Activated CD8-positive, alpha-beta memory T cell treated with anti-CD3 and anti-CD28 coated beads, Interleukin-2, amount 50 U/mL, for 1 hour (primary cell): ENCODE results near the gene ENOPH1.

Experiments used
- DNase-seq: peaks from one replicate; pipeline ENCODE4 v3.0.0-alpha.2; 2020; ENCODE audit errors: extremely low read depth

ENOPH1 gene

DNA sequence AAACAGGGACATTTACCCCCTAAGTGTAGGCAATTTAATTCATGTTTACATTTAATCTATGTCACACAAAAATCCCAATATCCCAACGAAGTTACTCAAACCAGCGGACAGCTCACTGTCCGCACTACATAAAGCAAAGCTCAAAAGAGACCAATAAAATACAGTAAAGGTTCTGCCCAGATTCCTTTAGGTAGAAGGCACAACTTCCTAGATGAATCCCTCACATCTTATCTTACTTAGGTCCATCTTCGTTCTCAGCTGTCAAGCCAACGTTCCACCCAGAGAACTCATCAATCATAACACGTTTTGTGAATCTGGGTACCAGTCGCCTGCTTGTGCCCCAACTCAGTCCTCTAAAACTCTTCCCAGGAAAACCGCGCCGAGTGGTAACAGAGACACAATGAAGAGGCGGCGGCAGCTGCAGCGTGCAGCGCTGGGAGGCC is 1.8 kb upstream of the ENOPH1 start:
- DNase-seq: no peak

DNA sequence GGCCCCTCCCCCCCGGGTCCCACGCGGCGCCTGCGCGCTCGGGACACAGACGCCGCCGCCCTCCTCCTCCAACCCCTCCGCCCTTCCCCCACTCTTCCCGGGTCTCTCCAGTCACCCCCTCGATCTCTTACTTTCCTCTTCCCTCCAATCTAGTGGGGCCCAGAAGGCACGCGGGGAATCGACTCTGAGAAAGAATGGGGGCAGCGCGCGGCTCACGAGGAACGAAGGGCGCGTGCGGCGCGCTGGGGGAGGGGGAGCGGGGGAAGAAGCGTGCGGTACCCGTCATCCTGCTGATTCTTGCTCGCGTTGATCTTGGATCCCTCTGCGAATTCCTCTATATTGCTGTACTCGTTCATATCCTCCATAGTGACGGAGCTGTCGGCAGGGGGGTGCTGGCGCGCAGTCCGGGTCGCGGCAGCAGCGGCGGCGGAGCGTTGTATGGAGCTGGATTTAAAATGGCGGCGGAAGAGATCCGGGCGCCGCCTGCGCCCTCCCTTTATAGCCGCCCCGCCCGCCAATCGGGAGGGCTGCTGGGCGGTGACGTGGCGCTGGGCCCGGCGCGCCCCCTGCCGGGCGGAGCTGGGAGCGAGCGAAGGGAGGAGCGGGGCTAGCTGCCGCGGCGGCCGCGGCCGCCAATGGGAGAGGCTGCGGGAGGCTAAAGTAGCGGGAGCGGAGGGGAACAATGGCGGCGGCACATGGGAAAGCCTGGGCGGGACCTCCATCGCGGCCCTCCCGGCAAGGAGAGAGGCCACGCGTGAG is 1.2 kb upstream of the ENOPH1 start:
- DNase-seq: peak; percentile 68

DNA sequence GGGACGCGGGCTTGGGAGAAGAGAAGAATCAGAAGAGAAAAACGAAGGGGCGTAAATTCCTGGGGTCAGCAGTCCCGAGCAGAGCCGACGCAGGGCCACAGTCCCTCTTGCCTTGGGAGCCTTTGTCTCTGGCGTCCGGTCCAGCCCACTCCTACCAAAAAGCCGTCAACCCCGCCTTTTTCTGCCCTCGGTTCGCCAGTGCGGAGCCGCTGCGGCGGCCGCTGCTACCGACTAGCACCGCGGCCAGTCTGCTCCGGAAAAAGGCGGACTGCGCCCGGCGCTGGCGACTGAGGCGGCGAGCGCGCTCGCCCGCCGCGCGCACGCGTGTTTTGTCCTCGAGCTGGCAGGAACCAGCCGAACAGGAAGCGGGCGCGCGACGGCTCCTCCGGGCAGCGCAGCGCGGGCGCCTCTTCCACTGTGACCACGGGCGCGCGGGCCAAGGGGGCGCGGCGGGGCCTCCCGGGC is 630 bp upstream of the ENOPH1 start:
- DNase-seq: no peak

DNA sequence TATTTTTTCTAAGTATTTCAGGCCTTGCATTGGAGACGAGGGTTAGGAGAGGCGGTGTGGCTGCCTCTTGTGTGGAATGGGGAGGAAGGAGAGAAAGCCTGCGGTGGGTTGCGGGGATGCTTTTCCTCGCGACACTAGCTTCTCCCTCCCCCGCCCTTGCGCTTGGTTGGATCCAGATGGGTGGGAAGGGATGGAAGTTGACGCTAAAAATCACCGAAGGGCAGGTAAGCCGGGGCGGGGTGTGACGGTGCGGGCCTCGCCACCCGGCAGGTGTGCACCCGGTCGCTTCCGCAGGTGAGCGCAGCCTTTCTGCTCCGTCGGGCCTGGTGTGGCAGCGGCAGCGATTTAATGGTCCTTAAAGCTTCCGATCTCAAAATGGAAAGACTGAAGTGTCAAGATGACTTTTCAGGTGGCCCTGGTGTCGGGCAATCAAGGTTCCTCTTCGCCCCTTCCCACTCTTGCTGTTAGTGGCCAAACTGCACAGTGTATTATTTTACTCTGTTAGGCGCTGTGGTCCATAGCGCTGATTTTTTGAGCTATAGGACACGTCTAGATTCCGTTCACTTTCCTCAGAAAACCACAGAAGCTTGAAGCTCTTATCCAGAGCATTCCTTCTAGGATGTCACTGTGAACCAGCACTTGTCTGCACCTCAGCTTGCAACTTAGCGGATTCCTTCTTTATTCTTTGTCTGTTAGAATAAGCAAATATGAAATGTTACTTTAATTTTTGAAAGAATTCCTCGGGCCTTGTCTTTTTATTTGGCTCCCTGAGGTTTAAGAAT is 765 bp downstream of the ENOPH1 start:
- no peak for DNase-seq

DNA sequence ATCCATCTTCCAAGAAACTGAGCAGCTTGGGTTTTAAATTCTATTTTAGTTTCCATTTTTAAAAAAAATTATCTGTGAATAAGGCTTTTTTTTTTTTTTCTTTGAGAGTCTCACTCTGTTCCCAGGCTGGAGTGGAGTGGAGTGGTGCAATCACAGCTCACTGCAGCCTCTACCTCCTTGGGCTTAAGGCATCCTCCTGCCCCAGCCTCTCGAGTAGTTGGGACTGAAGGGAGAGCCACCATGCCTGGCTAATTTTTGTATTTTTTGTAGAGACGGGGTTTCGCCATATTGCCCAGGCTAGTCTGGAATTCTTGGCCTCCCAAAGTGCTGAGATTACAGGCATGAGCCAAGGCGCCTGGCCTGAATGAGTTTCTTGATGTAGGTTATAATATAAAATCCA is 1.4 kb downstream of the ENOPH1 start:
- DNase-seq: no peak

DNA sequence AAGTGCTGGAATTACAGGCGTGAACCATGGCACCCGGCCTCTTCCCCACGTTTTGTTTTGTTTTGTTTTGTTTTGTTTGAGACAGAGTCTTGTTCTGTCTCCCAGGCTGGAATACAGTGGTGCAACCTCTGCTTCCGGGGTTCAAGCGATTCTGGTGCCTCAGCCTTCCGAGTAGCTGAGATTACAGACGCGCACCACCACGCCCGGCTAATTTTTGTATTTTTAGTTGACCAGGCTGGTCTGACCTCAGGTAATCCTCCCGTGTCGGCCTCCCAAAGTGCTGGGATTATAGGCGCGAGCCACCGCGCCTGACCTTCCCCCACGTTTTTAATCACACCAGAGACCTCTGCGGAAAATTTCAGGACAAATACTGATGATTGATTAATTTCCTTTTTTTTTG is 2.2 kb downstream of the ENOPH1 start:
- no peak for DNase-seq

DNA sequence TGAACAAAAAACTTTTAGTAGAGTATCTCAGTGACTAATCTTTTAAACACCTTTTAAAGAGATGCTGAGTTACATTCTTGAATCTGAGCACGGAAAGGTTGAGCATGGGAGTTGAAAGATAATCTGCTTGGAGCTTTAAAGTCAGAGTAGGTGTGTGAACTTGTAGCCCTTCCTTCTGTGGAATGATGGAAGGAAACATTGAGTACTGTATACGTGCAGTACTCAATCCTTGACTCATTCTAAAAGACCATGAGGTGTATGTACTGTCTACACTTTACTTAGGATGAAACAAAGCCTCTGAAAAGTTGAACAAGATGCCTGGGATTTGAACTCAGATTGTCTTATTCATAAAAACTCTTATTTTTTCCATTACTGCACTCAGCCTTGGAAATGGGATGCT is 3.4 kb downstream of the ENOPH1 start:
- DNase-seq: no peak

DNA sequence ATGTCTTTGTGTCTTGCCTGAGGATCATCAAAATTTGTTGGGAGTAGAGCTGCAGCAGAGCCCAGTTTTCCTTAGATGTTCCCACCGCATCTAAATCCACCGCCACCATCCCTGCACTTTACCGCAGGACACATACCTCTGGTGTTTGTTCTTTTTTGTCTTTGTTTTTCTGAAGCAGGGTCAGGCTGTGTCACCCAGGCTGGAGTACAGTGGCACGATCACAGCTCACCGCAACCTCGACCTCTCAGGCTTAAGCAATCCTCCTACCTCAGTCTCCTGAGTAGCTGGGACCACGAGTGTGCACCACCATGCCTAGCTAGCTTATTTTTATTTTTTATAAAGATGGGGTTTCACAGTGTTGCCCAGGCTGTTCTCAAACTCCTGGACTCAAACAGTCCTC is 4.6 kb downstream of the ENOPH1 start:
- no peak for DNase-seq

DNA sequence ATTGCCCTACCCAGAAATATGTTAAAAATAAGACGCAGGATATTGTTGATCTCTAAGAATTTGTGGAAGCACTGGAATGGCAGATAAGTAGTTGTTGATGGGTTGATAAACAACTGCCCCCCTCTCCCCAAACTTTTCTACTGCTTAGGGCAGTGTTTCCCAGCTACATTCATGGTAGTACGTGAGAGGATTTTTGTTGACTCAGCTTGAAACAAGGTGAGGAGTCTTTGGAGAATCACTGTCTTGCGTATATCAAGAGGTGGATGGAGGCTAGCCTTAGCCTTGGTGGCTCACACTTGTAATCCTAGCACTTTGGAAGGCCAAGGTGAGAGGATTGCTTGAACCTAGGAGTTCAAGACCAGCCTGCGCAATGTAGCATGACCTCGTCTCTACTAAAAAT is 5.7 kb downstream of the ENOPH1 start:
- DNase-seq: no peak

DNA sequence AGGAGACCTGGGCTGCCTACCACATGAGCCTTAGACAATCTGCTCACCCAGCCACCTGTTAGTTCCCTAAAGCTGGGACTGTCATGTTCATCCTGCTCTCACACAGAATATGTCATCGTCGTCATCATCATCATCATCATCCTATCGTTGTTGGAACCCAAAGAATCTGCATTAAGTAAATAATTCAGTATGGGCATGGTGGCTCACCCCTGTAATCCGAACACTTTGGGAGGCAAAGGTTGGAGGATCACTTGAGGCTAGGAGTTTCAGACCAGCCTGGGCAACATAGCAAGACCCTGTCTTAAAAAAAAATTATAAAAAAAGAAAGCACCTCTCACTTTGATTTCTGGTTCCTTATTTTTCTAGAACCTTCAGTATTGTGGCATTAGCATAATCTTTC is 6.4 kb downstream of the ENOPH1 start:
- DNase-seq: no peak

DNA sequence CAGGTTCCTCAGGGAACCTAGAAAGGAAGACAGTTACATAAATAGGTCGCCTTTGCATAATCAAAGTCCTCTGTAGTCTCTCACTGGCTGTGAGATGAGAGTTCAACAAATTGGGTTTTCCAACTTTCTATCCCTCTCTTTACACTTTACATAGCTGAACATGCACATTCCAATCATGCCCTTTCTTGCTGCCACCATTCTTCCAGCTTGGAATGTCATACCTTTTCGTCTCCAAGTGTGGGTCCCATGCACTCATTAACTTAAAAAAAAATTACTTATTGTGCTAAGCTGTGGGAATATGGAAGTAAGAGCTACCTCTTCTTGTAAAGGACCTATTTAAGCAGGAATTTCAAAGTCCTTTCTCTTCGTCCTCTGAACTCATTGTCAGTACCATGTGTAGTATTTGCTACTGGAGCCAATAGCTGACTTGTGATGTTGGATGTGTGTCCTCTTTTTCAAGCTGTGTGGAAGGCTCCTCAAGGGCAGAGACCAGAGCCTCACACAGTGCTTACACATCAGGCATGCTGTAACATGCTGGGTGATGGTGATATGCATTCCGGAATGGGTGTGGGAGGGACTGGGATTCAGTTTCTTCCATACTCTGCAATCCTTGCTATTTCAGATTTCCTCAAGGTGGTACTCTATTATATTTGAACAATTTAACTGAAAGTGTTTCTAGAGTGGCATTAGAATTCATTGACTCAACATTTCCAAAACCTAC is 7.1 kb downstream of the ENOPH1 start:
- DNase-seq: no peak

DNA sequence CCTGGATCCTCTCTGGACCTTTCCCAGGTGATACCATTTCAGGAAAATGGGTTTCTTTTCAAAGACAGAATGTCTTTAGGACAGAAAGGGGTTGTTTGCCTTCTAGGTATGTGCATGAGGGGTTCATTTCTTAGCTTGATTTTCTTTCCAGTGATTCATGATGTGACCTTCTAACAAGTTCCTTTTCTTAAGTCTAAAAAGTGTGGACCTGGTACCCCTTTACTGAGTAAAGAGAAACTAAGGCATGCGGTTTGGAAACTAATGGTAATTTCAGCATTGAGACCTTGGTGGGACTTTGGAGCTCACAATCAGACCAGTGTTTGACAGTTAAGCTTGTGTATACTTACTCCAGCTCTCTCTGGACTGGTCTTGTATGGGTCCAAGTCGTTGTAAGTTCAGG is 8.7 kb downstream of the ENOPH1 start:
- DNase-seq: no peak

DNA sequence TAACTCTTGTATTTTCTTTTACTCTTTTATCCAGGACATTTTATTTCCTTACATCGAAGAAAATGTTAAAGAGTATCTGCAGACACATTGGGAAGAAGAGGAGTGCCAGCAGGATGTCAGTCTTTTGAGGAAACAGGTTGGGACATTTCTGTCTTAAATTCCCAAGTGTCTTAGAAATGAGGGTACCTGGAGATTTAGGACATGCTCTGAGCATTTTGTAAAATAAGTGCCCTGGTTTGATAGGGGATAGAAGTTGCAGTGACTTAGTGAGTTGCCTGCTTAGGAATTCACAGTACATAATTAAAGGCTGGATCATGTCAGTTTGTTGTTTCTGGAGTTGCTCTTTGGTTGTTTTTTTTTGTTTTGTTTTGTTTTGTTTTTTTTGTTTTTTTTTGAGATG is 17.5 kb downstream of the ENOPH1 start:
- DNase-seq: no peak

DNA sequence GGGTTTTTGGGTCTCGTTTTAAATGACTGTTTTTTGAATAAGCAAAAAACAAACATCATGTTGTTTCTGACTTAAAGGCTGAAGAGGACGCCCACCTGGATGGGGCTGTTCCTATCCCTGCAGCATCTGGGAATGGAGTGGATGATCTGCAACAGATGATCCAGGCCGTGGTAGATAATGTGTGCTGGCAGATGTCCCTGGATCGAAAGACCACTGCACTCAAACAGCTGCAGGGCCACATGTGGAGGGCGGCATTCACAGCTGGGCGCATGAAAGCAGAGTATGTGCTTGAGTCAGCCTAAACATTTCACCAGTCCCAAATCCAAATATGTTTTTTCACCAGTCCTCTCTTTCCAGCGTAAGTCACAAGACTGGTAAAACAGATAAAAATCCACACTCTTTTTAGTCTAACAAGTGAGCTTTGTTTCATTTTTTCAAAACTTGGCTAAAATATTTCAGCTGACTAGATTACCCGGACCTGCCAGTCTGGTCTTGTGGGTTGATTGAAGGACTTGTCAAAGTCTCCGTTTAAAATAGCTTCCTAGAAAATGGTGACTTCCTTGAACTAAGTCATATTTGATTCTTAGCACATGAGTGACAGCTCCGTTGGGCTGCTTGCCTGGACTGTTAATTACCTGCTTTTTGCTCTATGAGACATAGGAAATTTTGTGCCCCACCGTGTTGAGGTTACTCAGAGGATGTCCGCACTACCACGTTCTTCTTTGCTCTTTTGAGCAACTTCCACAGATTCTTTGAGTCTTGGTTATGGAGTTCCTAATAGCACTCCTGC is 20.8 kb downstream of the ENOPH1 start:
- no peak for DNase-seq

DNA sequence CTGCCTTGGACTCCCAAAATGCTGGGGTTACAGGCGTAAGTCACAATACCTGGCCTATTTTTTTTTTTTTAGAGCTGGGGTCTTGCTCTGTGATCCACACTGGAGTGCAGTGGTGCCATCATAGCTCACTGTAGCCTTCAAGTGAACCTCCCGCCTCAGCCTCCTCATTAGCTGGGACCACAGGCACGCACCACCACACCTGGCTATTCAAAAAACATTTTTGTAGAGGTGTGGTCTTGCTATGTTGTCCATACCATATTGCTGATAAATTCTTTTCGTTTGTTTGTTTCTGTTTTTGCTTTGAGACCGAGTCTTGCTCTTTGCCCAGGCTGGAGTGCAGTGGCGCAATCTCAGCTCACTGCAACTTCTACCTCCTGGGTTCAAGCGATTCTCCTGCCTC is 21.6 kb downstream of the ENOPH1 start:
- DNase-seq: no peak

DNA sequence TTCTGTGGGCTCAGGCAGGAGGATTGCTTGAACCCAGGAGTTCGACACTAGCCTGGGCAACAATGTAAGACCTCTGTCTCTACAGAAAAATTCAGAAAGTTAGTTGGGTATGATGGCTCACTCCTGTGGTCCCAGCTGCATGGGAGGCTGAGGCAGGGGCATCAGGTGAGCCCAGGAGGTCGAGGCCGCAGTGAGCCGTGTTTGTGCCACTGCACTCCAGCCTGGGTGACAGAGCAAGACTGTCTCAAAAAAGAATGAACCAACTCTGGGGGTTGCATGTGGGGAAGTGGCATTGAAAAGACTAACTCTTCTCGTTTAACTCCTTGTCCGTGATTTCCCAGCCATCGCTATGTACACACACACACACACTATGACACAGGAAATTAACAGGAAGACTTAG is 26.9 kb downstream of the ENOPH1 start:
- no peak for DNase-seq

DNA sequence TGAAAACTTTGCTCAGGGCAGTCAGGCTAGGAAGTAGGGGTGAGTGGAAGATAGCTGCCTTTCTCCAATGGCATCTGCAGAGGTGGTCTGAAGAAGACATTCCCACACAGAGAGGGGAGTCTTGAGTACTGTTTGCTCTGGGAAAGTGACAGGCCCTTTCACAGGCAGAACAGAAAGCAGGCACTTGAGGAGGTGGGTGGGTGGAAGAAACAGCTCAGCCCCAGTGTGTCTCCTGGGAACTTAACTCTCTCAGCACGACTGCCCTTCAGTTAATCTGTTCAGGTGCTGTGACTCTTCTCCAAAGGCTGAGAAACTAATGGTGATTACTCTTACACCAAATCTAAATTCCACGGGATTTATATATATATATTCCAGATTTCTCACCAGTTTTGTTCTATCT is 28.3 kb downstream of the ENOPH1 start:
- no peak for DNase-seq

DNA sequence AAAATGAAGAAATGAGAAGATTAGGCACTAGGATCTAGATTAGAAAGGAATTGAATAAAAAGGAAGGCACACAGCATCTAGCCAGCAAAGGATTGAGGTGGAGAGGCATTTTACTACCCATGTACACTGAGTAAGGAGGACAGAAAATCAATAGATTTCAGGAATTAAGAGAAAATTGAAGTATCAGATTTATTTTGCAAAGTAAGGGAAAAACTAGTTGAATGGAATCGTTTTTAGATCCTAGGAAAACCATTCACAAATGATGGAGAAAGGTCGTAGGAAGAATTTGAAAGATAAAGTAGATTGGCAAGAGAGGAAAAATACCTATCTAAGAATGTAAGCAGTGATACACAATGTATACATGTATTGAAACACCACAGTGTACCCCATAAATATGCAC is 31.3 kb downstream of the ENOPH1 start:
- no peak for DNase-seq

DNA sequence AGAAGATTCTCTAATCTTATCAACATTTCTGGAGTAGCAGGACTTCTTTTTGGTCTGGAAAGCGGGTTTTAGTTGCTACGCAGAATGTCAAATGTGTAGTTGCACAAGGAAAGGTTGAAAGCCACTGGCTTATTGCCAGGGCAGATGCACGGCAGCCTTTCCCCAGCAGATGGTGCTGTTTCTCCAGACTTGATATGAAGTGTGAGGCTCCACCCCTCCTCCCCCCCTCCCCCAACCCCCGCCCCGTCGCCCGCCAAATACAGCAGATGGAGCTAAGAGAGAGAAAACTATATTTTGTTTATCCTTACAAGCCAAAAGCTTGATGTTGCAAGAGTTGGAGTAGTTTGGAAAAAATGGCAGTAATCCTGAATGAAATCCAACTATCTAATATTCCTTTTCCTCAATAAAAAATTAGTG is 32.0 kb downstream of the ENOPH1 start:
- DNase-seq: peak; percentile 42

DNA sequence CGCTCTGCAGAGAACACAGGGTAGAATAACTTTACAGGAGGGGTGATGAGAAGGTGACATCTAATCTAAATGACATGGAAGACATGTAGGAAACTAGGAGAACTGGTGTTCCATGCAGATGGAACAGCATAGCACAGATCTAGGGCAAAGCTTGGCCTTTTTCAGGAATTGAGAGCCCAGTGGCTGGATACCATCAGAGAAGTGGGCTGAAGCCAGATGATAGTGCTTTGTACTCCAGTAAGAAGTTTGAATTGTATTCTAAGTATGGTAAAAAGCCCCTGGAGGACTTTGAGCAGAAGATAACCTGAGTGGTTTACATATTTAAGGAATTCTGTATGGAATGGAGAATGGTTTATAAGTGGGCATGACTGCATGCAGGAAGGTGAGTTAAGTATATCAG is 32.8 kb downstream of the ENOPH1 start:
- DNase-seq: no peak

DNA sequence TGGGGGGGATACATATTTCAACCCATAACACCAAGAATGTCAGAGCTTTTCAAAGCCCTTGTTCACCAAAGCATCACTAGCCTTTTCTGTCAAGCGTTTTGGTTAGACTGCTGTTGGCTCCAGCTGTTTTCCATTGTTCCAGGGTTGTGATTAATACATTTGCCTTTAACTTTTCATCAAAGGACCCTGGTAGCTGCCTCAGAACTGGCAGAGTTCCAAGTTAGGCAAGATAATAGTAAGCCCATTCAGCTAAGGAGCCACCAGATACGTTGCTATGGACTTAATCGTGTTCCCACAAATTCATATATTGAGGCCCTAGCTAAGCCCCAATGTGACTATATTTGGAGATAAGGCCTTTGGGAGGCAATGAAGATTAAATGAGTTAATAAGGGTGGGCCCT is 37.1 kb downstream of the ENOPH1 start:
- DNase-seq: no peak
